HL-60 (cell line): ENCODE results near the gene TMEM208.

Source experiments
- DNase-seq, 2 experiments: peaks; one replicate each; pipeline ENCODE4 v3.0.0-alpha.2; 2010 to 2020; ENCODE audit warnings: low read depth in 1 of 2, low spot score in 1 of 2
- H3K27ac ChIP-seq: fragments of 250-450 bp; sonication (Bioruptor Pico); replicated peaks from 2 replicates; pipeline ENCODE4 v1.5.1; 2020; ENCODE audit warnings: mild to moderate bottlenecking, moderate library complexity
- H3K27me3 ChIP-seq: fragments of 250-450 bp; sonication (Bioruptor Pico); 2 replicates; pipeline ENCODE4 v1.5.1; 2021; ENCODE audit warnings: mild to moderate bottlenecking, moderate library complexity; ENCODE audit not compliant: insufficient read depth, poor library complexity, severe bottlenecking
- H3K4me3 ChIP-seq: replicated peaks from 2 replicates; pipeline ENCODE4 v1.5.1; 2011; ENCODE audit warnings: mild to moderate bottlenecking, control low read depth, low read length; ENCODE audit not compliant: insufficient read depth
- CTCF ChIP-seq: IDR thresholded peaks from one replicate; pipeline ENCODE4 v1.5.1; 2011; ENCODE audit warnings: low read length, control low read depth, inconsistent platforms; ENCODE audit not compliant: insufficient read depth
- GABPA ChIP-seq: IDR thresholded peaks from 2 replicates; pipeline ENCODE4 v1.6.1; 2012; ENCODE audit warnings: low read depth
- POLR2AphosphoS5 ChIP-seq: IDR thresholded peaks from 2 replicates; pipeline ENCODE4 v1.6.1; 2012; ENCODE audit warnings: low read depth
- SPI1 ChIP-seq: IDR thresholded peaks from 2 replicates; pipeline ENCODE4 v1.6.1; 2012; ENCODE audit warnings: low read depth, mild to moderate bottlenecking, borderline replicate concordance
- TF ChIP-seq, protein P1 (sequence below): IDR thresholded peaks from 2 replicates; pipeline ENCODE4 v1.6.1; 2012; ENCODE audit warnings: low read depth; ENCODE audit not compliant: insufficient replicate concordance

The TMEM208 gene

DNA sequence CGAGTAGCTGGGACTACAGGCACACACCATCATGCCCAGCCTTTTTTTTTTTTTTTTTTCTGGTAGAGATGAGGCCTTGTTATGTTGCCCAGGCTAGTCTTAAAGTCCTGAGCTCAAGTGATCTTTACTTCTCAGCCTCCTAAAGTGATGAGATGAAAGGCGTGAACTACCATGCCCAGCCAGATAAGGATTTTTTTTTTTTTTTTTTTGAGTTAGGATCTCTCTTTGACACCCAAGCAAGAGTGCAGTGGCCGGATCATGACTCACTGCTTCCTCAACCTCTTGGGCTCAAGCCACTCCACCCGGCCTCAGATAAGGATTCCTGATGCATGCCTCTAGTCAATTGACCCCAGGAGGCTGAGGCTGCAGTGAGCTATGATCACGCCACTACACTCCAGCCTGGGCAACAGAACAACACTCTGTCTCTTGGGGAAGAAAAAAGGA lies 41.2 kb downstream of the TMEM208 start:
- H3K27ac ChIP-seq, result no peak overlapping the region
- DNase-seq, result no peak
- TF ChIP-seq POLR2AphosphoS5 (no peak), GABPA (no peak), CTCF (no peak), SPI1 (no peak)
- TF ChIP-seq, protein P1, sequence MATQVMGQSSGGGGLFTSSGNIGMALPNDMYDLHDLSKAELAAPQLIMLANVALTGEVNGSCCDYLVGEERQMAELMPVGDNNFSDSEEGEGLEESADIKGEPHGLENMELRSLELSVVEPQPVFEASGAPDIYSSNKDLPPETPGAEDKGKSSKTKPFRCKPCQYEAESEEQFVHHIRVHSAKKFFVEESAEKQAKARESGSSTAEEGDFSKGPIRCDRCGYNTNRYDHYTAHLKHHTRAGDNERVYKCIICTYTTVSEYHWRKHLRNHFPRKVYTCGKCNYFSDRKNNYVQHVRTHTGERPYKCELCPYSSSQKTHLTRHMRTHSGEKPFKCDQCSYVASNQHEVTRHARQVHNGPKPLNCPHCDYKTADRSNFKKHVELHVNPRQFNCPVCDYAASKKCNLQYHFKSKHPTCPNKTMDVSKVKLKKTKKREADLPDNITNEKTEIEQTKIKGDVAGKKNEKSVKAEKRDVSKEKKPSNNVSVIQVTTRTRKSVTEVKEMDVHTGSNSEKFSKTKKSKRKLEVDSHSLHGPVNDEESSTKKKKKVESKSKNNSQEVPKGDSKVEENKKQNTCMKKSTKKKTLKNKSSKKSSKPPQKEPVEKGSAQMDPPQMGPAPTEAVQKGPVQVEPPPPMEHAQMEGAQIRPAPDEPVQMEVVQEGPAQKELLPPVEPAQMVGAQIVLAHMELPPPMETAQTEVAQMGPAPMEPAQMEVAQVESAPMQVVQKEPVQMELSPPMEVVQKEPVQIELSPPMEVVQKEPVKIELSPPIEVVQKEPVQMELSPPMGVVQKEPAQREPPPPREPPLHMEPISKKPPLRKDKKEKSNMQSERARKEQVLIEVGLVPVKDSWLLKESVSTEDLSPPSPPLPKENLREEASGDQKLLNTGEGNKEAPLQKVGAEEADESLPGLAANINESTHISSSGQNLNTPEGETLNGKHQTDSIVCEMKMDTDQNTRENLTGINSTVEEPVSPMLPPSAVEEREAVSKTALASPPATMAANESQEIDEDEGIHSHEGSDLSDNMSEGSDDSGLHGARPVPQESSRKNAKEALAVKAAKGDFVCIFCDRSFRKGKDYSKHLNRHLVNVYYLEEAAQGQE, result no peak
- H3K4me3 ChIP-seq, result no peak overlapping the region
- peaks cover 3% of the 10 kb centered on the region for H3K27me3 ChIP-seq

- DNase-seq, result no peak
- H3K4me3 ChIP-seq, result no peak overlapping the region
- H3K27ac ChIP-seq, result no peak overlapping the region
- TF ChIP-seq CTCF (no peak), SPI1 (no peak), POLR2AphosphoS5 (no peak), GABPA (no peak)
- TF ChIP-seq, protein P1, result no peak
- H3K27me3 ChIP-seq, result peaks cover 3% of the 10 kb centered on the region
Measured at GRCh38 chr16:67269766-67270165, 42.8 kb downstream of the TMEM208 start.

- DNase-seq, result no peak
- H3K27ac ChIP-seq, result no peak overlapping the region
- no peak for TF ChIP-seq SPI1
- no peak for TF ChIP-seq GABPA
- TF ChIP-seq POLR2AphosphoS5, result no peak; the same call in 1 of the 2 replicates
- TF ChIP-seq CTCF, result no peak
- TF ChIP-seq, protein P1, result no peak
- H3K27me3 ChIP-seq, result no peaks in the 10 kb centered on the region
- H3K4me3 ChIP-seq, result no peak overlapping the region
Measured at GRCh38 chr16:67270931-67271338, 44.0 kb downstream of the TMEM208 start.
